HepG2 (cell line): ENCODE measurements around the gene EZH1. TPM values are rescaled to one million over a fixed set of nuclear protein-coding genes. Genes with fewer than 3 reads are reported as not detected.

ENCODE experiments used
- CEBPG ChIP-seq: IDR thresholded peaks from 2 replicates; pipeline ENCODE4 v1.6.1; 2016
- CREM ChIP-seq, 2 experiments: sonication (generic) in 1 of 2; formaldehyde crosslinking in 1 of 2; IDR thresholded peaks; 2 replicates each; pipeline versions ENCODE4 v1.4.0 to v1.6.1; 2016 to 2020; ENCODE audit warnings: antibody characterized with exemption in 1 of 2, mild to moderate bottlenecking in 1 of 2, missing genetic modification reagents in 1 of 2
- EED ChIP-seq: sonication (generic); formaldehyde crosslinking; IDR thresholded peaks from 2 replicates; pipeline ENCODE4 v1.5.0; 2020; ENCODE audit warnings: mild to moderate bottlenecking, missing genetic modification reagents
- FOXC1 ChIP-seq: sonication (generic); formaldehyde crosslinking; IDR thresholded peaks from 2 replicates; pipeline ENCODE4 v1.8.0; 2022; ENCODE audit warnings: mild to moderate bottlenecking, missing genetic modification reagents, borderline replicate concordance
- IKZF4 ChIP-seq: sonication (generic); formaldehyde crosslinking; IDR thresholded peaks from 2 replicates; pipeline ENCODE4 v1.5.1; 2020; ENCODE audit warnings: borderline replicate concordance, mild to moderate bottlenecking, low read depth, missing genetic modification reagents; ENCODE audit errors: not compliant biosample characterization
- SP140L ChIP-seq: sonication (generic); formaldehyde crosslinking; IDR thresholded peaks from 2 replicates; pipeline ENCODE4 v1.4.0; 2020; ENCODE audit warnings: missing genetic modification reagents, borderline replicate concordance
- SRY ChIP-seq: sonication (generic); formaldehyde crosslinking; IDR thresholded peaks from 2 replicates; pipeline ENCODE4 v1.8.0; 2022; ENCODE audit warnings: mild to moderate bottlenecking, missing genetic modification reagents
- ZFP36 ChIP-seq: fragments of 150-350 bp; IDR thresholded peaks from 2 replicates; pipeline ENCODE4 v1.6.1; 2018; ENCODE audit warnings: borderline replicate concordance, low read length, low read depth; ENCODE audit not compliant: partially characterized antibody
- ZNF225 ChIP-seq: sonication (generic); formaldehyde crosslinking; IDR thresholded peaks from 2 replicates; pipeline ENCODE4 v1.4.0; 2020; ENCODE audit warnings: mild to moderate bottlenecking, missing genetic modification reagents
- ZNF598 ChIP-seq: sonication (generic); formaldehyde crosslinking; IDR thresholded peaks from 2 replicates; pipeline ENCODE4 v1.5.1; 2020; ENCODE audit warnings: mild to moderate bottlenecking, missing genetic modification reagents, borderline replicate concordance
- polyA plus RNA-seq, 8 experiments: library from polyadenylated mRNA; depleted of rRNA in 3 of 8; stranded (reverse) in 7 of 8; unstranded in 1 of 8; fragments of >200 nt; fragmentation: Illumina TruSeq in 4 of 8; extraction: Trizol in 4 of 8; gene quantifications; 2 replicates each; pipeline versions ENCODE4 v1.2.1 to v1.2.3, GENCODE V29; 2011 to 2016; ENCODE audit warnings: low read depth in 4 of 8, missing spikeins in 1 of 8, mixed read lengths in 1 of 8; ENCODE audit not compliant: insufficient read depth in 1 of 8
- total RNA-seq, 5 experiments: library from RNA; depleted of rRNA; stranded (reverse); fragments of >200 nt; fragmentation: Illumina TruSeq; extraction: Trizol; gene quantifications; 2 replicates each; pipeline ENCODE4 v1.2.3, GENCODE V29; 2016; ENCODE audit warnings: low read depth in 1 of 5
- TF ChIP-seq, protein P1 (sequence below): sonication (generic); formaldehyde crosslinking; IDR thresholded peaks from 2 replicates; pipeline ENCODE4 v1.4.0; 2020; ENCODE audit warnings: mild to moderate bottlenecking, missing genetic modification reagents
- TF ChIP-seq, protein P2 (sequence below): sonication (generic); formaldehyde crosslinking; IDR thresholded peaks from 2 replicates; pipeline ENCODE4 v1.4.0; 2020; ENCODE audit warnings: mild to moderate bottlenecking, missing genetic modification reagents, borderline replicate concordance
- TF ChIP-seq, protein P3 (sequence below): sonication (generic); formaldehyde crosslinking; IDR thresholded peaks from 2 replicates; pipeline ENCODE4 v1.5.0; 2020; ENCODE audit warnings: missing genetic modification reagents
- TF ChIP-seq, protein P4 (sequence below): sonication (generic); formaldehyde crosslinking; IDR thresholded peaks from 2 replicates; pipeline ENCODE4 v1.9.0; 2021; ENCODE audit warnings: missing genetic modification reagents, borderline replicate concordance

The EZH1 gene
- total and polyA plus RNA-seq, 2 of the 13 experiments (the other 11 are each of a cell fraction or from before 2014, with no cell fraction given), result 11.6 to 24.0 TPM

GRCh38 chr17:42779936-42780850, 35.4 kb upstream of the EZH1 start, which contains the start of gene WNK4 (continued):
- TF ChIP-seq, protein P1, sequence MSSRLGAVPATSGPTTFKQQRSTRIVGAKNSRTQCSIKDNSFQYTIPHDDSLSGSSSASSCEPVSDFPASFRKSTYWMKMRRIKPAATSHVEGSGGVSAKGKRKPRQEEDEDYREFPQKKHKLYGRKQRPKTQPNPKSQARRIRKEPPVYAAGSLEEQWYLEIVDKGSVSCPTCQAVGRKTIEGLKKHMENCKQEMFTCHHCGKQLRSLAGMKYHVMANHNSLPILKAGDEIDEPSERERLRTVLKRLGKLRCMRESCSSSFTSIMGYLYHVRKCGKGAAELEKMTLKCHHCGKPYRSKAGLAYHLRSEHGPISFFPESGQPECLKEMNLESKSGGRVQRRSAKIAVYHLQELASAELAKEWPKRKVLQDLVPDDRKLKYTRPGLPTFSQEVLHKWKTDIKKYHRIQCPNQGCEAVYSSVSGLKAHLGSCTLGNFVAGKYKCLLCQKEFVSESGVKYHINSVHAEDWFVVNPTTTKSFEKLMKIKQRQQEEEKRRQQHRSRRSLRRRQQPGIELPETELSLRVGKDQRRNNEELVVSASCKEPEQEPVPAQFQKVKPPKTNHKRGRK (CRISPR knock-in tag), result no peak
- TF ChIP-seq EED (CRISPR knock-in tag) (peak; percentile 2; the same call in 1 of the 2 replicates), CREM (IDR thresholded peaks at IDR 0.05) (peak; percentile 63), CREM (CRISPR knock-in tag; IDR thresholded peaks at IDR 0.05) (no peak), IKZF4 (peak; percentile 41), ZFP36 (no peak), SRY (CRISPR knock-in tag) (no peak; the same call in 1 of the 2 replicates), CEBPG (CRISPR knock-in tag) (peak; percentile 53), ZNF225 (CRISPR knock-in tag) (no peak), ZNF598 (no peak), FOXC1 (CRISPR knock-in tag) (peak; percentile 68; the same call in 1 of the 2 replicates), SP140L (CRISPR knock-in tag) (peak; percentile 90; the same call in 1 of the 2 replicates)
- TF ChIP-seq, protein P2, sequence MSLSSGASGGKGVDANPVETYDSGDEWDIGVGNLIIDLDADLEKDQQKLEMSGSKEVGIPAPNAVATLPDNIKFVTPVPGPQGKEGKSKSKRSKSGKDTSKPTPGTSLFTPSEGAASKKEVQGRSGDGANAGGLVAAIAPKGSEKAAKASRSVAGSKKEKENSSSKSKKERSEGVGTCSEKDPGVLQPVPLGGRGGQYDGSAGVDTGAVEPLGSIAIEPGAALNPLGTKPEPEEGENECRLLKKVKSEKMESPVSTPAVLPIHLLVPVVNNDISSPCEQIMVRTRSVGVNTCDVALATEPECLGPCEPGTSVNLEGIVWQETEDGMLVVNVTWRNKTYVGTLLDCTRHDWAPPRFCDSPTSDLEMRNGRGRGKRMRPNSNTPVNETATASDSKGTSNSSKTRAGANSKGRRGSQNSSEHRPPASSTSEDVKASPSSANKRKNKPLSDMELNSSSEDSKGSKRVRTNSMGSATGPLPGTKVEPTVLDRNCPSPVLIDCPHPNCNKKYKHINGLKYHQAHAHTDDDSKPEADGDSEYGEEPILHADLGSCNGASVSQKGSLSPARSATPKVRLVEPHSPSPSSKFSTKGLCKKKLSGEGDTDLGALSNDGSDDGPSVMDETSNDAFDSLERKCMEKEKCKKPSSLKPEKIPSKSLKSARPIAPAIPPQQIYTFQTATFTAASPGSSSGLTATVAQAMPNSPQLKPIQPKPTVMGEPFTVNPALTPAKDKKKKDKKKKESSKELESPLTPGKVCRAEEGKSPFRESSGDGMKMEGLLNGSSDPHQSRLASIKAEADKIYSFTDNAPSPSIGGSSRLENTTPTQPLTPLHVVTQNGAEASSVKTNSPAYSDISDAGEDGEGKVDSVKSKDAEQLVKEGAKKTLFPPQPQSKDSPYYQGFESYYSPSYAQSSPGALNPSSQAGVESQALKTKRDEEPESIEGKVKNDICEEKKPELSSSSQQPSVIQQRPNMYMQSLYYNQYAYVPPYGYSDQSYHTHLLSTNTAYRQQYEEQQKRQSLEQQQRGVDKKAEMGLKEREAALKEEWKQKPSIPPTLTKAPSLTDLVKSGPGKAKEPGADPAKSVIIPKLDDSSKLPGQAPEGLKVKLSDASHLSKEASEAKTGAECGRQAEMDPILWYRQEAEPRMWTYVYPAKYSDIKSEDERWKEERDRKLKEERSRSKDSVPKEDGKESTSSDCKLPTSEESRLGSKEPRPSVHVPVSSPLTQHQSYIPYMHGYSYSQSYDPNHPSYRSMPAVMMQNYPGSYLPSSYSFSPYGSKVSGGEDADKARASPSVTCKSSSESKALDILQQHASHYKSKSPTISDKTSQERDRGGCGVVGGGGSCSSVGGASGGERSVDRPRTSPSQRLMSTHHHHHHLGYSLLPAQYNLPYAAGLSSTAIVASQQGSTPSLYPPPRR, result peak; percentile 91
- TF ChIP-seq, protein P3, sequence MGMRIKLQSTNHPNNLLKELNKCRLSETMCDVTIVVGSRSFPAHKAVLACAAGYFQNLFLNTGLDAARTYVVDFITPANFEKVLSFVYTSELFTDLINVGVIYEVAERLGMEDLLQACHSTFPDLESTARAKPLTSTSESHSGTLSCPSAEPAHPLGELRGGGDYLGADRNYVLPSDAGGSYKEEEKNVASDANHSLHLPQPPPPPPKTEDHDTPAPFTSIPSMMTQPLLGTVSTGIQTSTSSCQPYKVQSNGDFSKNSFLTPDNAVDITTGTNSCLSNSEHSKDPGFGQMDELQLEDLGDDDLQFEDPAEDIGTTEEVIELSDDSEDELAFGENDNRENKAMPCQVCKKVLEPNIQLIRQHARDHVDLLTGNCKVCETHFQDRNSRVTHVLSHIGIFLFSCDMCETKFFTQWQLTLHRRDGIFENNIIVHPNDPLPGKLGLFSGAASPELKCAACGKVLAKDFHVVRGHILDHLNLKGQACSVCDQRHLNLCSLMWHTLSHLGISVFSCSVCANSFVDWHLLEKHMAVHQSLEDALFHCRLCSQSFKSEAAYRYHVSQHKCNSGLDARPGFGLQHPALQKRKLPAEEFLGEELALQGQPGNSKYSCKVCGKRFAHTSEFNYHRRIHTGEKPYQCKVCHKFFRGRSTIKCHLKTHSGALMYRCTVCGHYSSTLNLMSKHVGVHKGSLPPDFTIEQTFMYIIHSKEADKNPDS (CRISPR knock-in tag), result no peak; the same call in 1 of the 2 replicates
- TF ChIP-seq, protein P4, sequence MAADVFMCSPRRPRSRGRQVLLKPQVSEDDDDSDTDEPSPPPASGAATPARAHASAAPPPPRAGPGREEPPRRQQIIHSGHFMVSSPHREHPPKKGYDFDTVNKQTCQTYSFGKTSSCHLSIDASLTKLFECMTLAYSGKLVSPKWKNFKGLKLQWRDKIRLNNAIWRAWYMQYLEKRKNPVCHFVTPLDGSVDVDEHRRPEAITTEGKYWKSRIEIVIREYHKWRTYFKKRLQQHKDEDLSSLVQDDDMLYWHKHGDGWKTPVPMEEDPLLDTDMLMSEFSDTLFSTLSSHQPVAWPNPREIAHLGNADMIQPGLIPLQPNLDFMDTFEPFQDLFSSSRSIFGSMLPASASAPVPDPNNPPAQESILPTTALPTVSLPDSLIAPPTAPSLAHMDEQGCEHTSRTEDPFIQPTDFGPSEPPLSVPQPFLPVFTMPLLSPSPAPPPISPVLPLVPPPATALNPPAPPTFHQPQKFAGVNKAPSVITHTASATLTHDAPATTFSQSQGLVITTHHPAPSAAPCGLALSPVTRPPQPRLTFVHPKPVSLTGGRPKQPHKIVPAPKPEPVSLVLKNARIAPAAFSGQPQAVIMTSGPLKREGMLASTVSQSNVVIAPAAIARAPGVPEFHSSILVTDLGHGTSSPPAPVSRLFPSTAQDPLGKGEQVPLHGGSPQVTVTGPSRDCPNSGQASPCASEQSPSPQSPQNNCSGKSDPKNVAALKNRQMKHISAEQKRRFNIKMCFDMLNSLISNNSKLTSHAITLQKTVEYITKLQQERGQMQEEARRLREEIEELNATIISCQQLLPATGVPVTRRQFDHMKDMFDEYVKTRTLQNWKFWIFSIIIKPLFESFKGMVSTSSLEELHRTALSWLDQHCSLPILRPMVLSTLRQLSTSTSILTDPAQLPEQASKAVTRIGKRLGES (CRISPR knock-in tag), result no peak
